Measurements from ENCODE around the gene SCIN.
"Not testable (repeated sequence)": the region's sequence is repeated elsewhere in the genome, so short reads cannot be mapped to it uniquely, and the experiment has no call there.

SCIN gene

DNA sequence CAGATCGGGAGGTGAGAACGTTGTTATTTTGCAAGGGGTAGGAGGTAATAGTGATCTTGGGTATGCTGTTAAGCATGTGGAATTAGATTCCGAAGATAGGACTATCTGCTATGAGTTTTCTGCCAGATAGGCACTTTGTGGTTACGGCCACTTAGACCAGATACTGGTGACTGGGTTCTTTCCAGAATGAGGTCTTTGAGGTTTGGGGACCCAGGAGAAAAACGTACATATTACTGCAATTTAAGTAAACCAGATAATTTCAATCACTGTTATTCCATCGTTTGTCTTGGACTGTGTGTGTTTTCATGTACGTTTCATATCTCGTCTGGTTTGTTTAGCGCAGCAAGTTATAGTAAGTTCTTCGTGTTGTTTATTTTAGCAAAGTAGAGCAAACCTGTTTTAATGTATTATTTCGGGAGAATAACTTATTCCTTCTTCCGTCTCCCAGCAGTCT, 117.2 kb downstream of the SCIN start:
- DNase-seq (ENCODE audit: low spot score), result no peak

DNA sequence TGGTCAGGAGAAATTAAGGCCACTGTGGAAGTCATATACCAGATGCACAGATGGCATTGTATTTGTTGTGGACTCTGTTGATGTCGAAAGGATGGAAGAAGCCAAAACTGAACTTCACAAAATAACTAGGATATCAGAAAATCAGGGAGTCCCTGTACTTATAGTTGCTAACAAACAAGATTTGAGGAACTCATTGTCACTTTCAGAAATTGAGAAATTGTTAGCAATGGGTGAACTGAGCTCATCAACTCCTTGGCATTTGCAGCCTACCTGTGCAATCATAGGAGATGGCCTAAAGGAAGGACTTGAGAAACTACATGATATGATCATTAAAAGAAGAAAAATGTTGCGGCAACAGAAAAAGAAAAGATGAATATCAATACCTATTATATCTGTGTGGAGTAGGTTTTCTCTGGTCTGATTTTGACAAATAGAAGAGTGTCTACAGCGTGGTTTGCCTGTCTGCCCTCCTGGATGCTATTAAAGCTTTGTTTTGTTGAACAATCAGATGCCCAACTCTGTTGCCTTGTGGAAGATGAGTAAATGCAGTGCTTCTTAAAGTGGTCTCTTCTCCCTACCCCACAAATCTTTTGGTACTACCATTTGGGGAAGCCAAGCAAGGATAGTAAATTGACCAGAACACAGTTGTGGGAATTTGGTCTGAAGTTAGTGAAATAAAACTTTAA, 118.1 kb downstream of the SCIN start:
- not testable (repeated sequence) for DNase-seq (ENCODE audit: low spot score)

DNA sequence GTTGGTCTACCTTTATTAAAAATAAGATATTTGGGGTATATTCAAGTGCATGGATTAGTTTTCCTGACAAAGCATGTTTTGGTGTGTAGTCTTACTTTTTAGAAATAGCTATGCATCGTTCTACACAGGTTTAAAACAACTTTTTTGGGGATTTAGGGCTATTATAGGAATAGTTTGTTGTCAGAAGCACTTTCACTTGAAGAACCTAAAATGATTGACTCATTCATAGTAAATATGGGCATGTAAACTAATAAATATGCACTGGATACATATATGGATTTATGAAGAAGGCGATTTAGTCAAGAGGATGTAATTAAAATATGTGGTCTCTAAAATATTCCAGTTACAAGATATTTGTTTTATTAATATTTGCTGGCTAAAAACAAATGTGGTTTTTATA, 118.9 kb downstream of the SCIN start:
- DNase-seq (ENCODE audit: low spot score), result no peak

DNA sequence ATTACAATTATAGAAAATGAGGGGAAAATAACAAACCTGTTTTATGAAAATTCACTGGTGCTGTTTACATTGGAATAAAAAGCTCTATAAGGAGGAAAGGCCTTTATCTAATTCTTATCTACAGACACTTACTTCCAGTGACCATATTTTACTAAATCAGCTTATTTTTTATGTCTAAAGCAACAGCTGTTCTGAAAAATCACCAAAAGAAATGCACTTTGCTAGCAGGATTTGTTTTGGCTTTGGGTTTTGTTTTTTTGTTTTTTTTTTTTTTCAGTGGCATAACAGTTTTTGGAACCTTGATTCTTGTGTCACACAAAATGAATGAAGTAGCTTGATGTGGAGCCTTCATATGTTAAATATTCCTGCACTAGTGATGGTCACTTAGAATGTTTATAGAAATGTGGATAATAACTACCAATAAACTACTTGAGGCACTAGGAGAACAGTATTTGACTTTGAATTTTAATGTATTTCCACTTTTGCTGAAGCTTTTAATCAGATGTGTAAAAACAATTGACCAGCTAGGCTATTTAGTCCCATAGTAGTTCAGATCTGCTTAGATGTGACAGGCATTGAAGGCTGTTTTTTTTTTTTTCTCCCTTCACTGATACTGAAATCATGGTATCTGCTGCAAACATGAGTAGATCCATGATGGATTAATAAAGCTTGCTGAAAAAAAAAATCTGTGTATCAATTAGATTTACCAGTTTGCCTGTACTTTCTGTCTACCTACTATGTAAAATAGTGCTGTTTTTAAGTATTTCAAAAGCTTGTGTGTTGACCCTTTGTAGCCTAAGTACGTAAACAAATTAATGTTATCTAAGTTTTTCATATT, 119.7 kb downstream of the SCIN start:
- no peak for DNase-seq (ENCODE audit: low spot score)

DNA sequence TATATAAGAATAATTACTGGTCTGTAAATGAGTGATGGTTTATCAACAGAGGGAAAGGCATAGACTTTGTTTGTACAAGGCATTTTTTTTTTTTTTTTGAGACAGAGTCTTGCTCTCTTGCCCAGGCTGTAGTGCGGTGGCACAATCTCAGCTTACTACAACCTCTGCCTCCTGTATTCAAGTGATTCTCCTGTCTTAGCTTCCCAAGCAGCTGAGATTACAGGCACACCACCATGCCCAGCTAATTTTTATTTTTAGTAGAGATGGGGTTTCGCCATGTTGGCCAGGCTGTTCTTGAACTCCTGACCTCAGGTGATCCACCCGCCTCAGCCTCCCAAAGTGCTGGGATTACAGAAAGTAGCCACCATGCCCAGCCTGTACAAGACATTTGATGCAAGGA, 120.9 kb downstream of the SCIN start:
- not testable (repeated sequence) for DNase-seq (ENCODE audit: low spot score)

DNA sequence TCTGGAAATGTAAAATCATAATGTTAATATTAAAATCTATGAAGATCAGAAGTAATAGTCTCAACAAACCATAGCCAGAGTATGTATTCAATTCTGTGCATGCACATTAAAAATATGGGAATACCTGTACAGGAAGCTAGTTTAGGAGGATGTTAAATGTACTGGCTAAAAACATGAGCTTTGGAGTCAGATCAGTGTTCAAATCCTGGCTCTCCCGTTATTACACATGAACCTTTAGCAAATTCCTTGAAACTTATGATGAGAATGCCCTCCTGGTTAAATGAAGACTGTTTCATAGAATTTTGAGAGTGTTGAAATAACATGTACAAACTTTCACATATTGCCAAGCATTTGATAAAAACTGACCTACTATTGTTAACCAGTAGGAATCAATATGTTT, 121.5 kb downstream of the SCIN start:
- no peak for DNase-seq (ENCODE audit: low spot score)

DNA sequence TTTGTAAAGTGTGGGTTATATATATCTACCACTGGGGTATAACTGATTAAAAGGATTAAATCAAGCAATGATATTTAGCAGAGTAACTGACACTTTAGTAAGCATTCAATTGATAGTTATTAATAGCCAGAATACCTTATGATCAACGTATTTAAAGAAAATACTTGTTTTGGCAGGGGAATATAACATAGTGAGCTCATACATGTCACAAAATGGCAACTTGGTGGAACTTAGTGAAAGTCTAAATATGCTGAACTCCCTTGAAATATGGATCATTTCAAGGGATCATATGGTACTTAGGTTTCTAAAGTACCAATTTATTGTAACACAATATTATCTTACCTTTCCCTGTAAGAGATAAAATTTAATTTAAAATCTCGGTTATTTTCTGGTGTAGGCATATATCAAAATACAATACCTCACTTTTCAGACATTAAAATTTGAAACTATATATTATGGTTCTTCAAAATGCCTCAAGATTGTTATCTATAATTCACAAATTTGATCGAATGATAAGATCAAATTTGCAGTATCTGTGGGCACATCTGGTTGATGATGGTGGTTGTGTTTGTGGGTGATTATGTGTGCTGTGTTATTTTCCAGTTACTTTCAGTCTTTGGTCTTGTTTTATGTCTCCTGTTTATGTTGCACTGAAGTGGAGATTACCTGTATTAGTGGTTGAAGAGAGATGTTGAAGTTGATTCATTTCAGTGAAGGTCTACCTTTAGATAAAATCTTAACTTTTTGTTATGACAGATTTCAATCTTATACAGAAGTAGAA, 122.1 kb downstream of the SCIN start:
- no peak for DNase-seq (ENCODE audit: low spot score)

DNA sequence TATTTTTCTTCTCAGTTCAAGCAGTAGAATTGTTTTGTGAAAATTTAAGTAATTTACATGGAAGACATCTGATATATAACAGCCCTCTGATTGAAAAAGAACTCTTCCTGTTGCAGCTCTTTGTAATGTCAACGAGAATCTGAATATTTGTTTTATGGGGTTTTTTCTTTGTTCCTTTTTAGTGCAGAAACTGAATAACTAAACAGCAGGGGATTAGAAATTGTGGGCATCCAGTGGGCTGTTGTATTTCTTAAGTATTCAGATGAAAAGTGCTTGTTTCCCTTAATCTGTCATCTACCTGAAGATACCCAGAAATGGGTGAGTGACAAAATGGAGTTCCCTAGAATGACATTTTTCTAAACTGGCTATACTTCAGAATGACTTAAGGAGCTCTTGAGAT, 124.3 kb downstream of the SCIN start:
- no peak for DNase-seq (ENCODE audit: low spot score)

DNA sequence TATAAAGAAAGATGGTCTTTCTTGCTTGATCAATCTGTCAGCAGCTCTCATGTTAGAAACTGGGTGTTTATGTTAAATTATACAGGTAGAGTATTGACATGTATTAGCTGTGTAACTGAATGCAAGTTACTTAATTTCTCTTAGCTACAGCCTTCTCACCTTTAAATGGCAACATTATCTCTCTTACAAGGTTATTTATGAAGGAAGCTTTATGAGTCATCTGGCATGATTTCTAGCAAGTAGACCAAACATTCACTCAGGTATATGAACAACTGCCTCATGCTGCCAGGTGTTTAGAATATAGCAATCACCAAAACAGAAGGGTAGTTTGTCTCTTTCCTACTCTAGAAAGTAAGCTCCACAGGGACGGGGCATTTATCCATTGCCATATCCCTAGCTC, 125.4 kb downstream of the SCIN start:
- no peak for DNase-seq (ENCODE audit: low spot score)

DNA sequence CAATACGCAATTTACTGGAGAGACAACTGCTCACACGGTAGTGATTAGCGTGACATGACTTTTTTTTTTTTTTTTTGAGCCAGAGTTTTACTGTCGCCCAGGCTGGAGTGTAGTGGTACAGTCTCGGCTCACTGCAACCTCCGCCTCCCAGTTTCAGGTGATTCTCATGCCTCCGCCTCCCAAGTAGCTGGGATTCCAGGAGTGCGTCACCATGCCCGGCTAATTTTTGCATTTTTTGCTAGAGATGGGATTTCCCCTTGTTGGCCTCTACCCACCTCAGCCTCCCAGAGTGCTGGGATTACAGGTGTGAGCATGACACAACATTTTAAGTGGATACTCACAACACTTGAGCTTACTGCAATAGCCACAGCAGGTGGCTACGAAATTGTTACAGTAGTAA, 128.8 kb downstream of the SCIN start:
- DNase-seq (ENCODE audit: low spot score), result no peak

DNA sequence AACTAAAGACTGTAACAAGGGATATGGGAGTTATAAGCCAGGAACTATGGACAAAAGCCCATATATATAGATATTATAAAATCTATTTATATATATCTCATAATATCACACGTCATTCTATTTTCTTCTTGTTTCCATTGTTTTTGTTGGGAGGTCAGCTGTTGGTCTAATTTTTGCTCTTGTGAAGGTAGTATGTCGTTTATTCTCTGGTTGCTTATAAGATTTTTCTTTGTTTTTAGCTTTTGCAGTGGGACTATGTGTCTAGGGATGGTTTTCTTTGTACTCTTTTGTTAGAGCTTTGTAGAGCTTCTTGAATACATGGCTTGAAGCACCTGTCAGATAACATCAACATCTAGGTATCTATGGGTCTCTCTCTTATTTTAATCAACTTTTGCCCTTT, 130.9 kb downstream of the SCIN start:
- DNase-seq (ENCODE audit: low spot score), result no peak

DNA sequence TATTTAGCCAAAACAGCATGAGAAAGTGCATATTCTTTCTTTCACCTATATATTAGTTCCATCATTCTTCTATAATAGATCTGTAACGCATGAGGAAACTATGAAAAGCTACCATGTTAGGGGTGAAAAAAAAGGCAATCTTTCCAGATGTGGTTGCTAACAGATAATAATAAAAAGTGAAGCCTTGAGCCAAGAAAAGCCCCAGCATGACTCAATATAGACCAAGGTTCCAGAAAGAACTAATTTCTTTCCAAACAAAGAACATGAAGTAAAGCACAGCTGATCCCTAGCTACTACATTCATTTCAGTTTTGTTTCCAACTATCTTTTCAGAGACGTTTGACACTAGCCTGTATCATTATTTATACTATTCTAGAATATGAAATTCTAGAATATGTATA, 133.4 kb downstream of the SCIN start:
- no peak for DNase-seq (ENCODE audit: low spot score)

DNA sequence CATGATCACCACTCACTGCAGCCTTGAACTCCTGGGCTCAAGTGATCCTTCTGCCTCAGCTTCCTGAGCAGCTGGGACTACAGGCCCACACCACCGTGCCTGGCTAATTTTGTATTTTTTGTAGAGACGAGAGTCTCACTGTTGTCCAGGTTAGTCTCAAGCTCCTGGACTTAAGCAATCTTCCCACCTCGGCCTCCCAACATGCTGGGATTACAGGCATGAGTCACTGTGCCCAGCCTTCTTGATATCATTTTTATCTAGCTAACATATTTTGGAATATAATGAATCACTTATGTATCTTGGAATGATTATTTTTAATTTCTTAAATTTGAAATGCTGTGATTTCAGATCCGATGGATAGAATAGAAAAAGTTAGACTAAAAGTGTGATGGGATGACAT, 135.4 kb downstream of the SCIN start:
- DNase-seq (ENCODE audit: low spot score), result no peak

DNA sequence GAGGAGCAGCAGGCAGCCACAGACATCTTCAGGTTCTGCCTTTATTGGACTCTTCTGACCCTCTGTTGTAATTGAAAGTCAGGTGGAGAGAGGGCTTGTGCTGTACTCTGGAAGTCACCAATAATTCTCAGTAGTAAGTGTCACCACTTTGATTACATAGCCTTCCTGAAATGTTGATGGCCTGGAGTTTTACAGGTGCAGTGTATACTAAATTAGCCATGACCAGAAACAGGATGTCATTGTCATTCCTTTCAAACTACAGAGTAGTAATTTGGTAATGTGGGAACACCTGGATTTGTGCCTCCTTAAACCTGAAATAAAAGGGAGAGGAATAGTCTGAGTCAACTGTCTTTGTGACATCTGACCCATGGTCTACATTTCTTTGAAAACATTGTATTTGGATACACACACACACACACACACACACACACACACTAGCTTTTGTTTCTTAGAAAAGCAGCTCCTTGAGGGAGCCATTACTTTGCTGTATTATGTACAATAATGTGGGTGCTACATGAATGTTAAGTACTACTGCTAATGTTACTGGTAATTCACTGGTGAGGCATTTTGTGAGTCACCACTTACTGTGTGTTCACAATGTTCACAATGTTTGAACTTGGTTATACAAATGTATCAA, 136.5 kb downstream of the SCIN start:
- peak; percentile 16 for DNase-seq (ENCODE audit: low spot score)

DNA sequence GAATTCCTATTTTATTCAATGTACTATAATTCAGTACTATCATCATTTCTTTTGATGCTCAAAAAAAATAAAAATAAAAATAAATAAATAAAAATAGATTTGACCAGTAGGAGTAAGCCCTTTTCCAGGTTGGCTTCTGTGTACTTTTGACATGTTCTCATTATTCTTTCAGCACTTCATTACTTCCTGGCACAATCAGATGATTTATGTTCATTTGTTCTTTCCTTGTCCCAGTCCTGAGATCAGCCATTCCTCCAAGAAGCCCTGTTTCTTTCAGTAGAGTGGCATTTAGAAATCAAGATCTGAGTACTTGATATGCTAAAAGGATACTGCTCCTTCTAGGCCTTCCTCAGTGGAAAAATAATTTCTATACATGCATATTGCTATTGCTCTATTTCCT, 137.8 kb downstream of the SCIN start:
- no peak for DNase-seq (ENCODE audit: low spot score)

Data from hepatic stellate cell (primary cell).